NCI-H524 (cell line): ENCODE results near the gene COX20.

Experiments
- DNase-seq, 2 experiments: peaks; one replicate each; lab custom pipeline; 2025; lab: John Stamatoyannopoulos, UW

Gene COX20

DNA sequence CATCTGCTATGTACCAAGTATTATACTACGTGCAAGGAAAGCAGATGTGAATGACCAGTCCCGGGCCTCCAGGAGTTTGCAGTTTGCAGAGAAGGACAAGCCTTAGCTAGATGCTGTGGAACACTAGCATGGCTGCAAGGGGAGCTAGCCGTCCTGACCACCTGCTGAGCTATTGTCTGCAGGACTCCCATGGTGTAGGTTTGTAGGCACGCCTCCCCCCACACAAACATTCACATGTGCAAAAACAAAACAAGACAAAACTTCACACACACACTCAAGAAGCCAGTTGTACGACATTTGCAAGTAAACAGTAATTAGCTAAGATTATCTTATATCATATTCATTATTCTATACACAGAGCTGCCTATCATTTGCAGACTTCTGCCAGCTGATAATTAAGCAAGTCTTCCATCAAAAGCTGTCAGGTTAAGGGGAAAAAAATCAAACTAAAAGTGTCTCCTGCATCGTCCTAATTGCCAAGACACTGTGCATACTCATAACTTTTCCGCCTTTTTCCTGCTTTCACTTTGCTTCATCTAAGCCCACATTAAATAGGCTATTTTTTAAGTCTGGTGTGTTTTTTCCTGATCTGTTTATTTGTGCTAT is 39.6 kb downstream of the COX20 start:
- no peak for DNase-seq

- no peak for DNase-seq
Measured at GRCh38 chr1:244876228-244876910, 40.9 kb downstream of the COX20 start.

- DNase-seq = no peak
Measured at GRCh38 chr1:244878681-244879080, 43.2 kb downstream of the COX20 start.

GRCh38 chr1:244881552-244882280 is 46.3 kb downstream of the COX20 start:
- no peak for DNase-seq

GRCh38 chr1:244887281-244887680 is 51.8 kb downstream of the COX20 start:
- no peak for DNase-seq

- no peak for DNase-seq
Measured at GRCh38 chr1:244893836-244894235, 58.4 kb downstream of the COX20 start.
